H54 (cell line): Measurements from ENCODE around the gene MEOX1.
A peak's percentile ranks its signal among the peaks of the same experiment; 100 is the strongest.
"Not testable (repeated sequence)": the region's sequence is repeated elsewhere in the genome, so short reads cannot be mapped to it uniquely, and the experiment has no call there.

Source experiments
- DNase-seq: peaks from one replicate; pipeline ENCODE4 v3.0.0; 2011; ENCODE audit warnings: low spot score, mixed read lengths; ENCODE audit not compliant: insufficient read length
- FAIRE-seq: peaks from 3 replicates; lab custom pipeline; 2011; peaks lifted over from hg19 to GRCh38; lab: Jason Lieb, UNC
- POLR2A ChIP-seq: IDR thresholded peaks from 2 replicates; pipeline ENCODE4 v1.6.1; 2011; ENCODE audit warnings: low read depth, mild to moderate bottlenecking, low read length

MEOX1 gene

DNA sequence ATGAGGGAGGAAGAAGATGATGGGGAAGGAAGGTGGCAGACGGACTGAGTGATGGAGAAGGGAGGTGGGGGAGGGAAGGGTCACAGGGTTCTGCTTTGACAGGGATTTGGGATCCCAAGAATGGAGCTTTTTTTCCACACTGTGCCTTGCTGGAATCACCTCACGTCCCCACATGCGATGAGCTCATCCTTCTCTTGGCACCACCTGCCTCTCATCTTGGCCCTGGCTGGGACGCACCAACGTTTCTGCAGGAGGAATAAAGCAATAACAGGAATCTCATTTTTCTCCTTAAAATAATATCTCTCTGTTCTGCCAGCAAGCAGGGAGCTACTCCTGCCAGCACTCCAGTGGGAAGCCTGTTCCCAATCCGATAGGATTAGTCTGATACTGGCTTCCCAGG, 47.8 kb downstream of the MEOX1 start:
- no peak for TF ChIP-seq POLR2A
- DNase-seq (no peak), FAIRE-seq (no peak)

GRCh38 chr17:43612515-43612914, 49.2 kb downstream of the MEOX1 start:
- no peak for DNase-seq
- FAIRE-seq: no peak
- no peak for TF ChIP-seq POLR2A

GRCh38 chr17:43611230-43611969, 50.3 kb downstream of the MEOX1 start:
- DNase-seq (no peak), FAIRE-seq (no peak)
- TF ChIP-seq POLR2A: no peak

DNA sequence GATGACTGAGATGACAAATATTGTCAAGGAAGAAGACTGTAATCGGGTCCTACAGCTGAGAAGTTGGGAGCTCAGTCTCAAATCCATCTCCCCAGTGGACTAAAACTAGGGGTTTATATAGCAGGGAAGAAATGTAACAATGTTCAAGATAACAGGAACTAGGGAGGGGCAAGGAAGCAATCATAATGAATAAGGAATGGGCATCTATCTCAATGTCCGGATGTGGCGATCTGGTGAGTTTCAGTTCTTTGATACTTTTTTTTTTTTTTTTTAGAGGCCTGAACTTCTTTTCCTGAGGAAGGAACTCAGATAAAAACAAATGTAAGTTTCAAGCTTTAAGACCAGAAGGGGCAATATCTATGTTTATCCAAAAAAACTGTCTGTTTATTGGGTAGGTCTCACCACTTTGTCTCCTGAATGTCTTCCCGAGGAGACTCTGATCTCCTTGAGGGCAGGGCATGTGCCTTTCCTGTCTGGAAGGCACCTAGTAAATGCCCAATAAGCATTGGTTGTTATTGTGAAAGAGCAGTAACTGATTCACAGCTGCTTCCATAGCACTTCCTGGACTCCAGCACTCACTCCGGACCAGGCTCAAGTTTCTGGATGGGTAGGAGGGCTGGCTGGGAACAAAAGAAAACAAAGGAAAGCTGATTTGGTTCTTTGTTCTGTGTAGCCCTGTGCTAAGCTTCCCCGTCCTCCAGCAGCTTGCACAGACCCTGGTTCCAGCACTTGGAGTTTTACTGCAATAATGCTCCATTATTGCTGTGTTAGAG, 51.9 kb downstream of the MEOX1 start:
- DNase-seq (no peak), FAIRE-seq (no peak)
- TF ChIP-seq POLR2A: no peak

- FAIRE-seq (no peak), DNase-seq (no peak)
- no peak for TF ChIP-seq POLR2A
Measured at GRCh38 chr17:43608313-43608712, 53.4 kb downstream of the MEOX1 start.

- FAIRE-seq (no peak), DNase-seq (no peak)
- no peak for TF ChIP-seq POLR2A
Measured at GRCh38 chr17:43604549-43604948, 57.2 kb downstream of the MEOX1 start.

- DNase-seq (no peak), FAIRE-seq (no peak)
- no peak for TF ChIP-seq POLR2A
Measured at GRCh38 chr17:43603321-43603720, 58.4 kb downstream of the MEOX1 start.

DNA sequence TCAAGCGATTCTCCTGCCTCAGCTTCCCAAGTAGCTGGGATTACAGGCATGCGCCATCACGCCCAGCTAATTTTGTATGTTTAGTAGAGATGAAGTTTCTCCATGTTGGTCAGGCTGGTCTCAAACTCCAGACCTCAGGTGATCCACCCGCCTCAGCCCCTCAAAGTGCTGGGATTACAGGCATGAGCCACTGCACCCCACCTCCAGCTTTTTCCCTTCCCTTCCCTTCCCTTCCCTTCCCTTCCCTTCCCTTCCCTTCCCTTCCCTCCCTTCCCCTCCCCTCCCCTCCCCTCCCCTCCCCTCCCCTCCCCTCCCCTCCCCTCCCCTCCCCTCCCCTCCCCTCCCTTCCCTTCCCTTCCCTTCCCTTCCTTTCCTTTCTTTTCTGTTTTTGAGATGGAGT, 59.2 kb downstream of the MEOX1 start:
- DNase-seq, FAIRE-seq: not testable (repeated sequence)

GRCh38 chr17:43601280-43602039, 60.3 kb downstream of the MEOX1 start:
- FAIRE-seq (no peak), DNase-seq (no peak)
- no peak for TF ChIP-seq POLR2A

DNA sequence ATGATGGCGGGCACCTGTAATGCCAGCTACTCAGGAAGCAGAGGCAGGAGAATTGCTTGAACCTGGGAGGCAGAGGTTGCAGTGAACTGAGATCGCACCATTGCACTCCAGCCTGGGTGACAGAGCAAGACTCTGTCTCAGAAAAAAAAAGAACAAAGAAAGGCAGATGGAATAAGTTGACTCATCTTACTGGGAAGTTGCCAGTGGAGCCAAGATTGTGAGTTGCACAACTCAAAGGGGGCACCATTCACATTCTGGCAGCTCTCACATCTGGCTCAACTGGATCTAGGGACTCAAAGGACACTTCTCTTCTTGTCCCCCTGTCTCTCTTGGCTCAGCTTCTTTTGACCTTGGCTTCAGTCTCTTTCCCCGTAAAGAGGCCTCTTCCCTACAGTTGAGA, 61.9 kb downstream of the MEOX1 start:
- FAIRE-seq (no peak), DNase-seq (peak; percentile 26)
- TF ChIP-seq POLR2A: no peak

- FAIRE-seq: no peak
- no peak for TF ChIP-seq POLR2A
Measured at GRCh38 chr17:43599046-43599395, 62.7 kb downstream of the MEOX1 start.

DNA sequence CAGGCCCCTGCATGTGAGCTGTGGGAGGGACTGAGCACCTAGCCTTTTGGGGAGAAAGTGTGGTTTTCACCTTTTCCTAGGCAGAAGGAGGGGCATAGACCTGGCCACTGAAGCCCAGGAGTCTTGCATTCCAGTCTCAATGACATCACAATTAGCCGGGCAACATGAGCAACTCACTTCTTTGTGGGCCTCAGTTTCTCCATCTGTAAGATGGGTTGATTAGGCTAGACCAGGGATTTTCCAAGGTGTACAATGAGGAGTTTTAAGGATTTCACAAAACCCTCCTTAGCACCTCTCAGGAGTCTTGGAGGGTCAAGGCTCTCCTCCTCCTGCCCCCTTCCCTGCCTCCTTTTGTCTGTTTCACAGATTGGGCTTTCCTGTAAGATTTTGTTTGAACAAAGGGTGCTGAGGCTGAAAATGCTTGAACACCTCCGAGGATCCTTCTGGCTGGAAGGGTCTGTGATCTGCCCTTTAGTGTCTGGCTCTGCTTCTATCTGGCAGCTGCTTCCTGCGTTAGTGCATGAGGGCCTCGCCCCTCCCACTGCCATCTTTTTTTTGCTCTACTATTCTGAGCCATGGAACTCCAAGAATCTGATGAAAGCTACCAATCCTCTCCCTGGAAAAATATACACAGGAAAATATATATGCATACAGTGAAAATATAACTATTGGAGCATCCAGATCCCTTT, 63.2 kb downstream of the MEOX1 start:
- no peak for DNase-seq
- no peak for TF ChIP-seq POLR2A
- FAIRE-seq: no peak

More at GRCh38 chr17:43599046-43599395, 62.7 kb downstream of the MEOX1 start:
- no peak for DNase-seq

DNA sequence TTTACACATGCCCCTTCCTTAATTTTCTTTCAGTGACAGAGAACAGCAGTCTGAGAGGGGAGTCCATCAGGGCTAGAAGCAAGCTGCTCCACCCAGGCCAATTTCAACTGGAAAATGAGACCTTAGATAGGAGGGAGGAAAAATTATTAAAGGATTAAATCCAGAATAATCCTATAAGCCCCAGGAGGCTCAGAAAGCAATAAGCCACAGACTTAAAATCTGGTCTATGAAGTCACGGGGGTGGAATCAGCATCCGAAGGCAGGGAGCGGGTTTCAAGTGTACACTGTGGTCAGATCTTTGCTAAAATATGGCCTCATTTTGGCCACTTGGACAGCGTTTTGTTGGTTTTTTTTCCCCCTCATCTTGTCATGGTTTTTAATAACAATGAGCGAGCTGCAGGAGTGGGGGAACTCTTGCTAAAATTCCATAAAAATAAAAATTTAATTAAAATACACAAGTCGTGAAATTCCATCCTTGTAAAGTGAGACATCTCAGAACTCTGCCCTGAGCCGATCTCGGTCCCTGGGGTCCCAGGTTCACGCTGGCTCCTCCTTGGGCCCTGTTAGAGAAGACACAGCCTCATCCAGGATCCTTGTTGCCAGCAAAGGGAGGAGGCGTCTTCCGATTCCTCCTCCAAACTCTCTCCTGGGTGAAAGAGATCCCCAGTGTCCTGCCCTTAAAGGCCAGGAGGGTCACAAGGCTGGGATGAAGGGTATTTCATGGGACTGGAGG, 63.9 kb downstream of the MEOX1 start:
- no peak for DNase-seq
- no peak for TF ChIP-seq POLR2A
- FAIRE-seq: no peak
